22Rv1 (cell line): ENCODE data around the gene OR5H2.
A peak's percentile ranks its signal among the peaks of the same experiment; 100 is the strongest.
"Not testable (repeated sequence)": the region's sequence is repeated elsewhere in the genome, so short reads cannot be mapped to it uniquely, and the experiment has no call there.

ENCODE experiments used
- H3K27ac ChIP-seq: fragments of 450-650 bp; 2 replicates; pipeline ENCODE4 v1.5.1; 2017
- ZFX ChIP-seq: fragments of 450-650 bp; IDR thresholded peaks from 2 replicates; pipeline ENCODE4 v1.6.1; 2017; ENCODE audit warnings: antibody characterized with exemption, borderline replicate concordance
- TF ChIP-seq, protein P1 (sequence below): fragments of 450-650 bp; IDR thresholded peaks from 2 replicates; pipeline ENCODE4 v1.5.1; 2017; ENCODE audit warnings: mild to moderate bottlenecking

The OR5H2 gene

DNA sequence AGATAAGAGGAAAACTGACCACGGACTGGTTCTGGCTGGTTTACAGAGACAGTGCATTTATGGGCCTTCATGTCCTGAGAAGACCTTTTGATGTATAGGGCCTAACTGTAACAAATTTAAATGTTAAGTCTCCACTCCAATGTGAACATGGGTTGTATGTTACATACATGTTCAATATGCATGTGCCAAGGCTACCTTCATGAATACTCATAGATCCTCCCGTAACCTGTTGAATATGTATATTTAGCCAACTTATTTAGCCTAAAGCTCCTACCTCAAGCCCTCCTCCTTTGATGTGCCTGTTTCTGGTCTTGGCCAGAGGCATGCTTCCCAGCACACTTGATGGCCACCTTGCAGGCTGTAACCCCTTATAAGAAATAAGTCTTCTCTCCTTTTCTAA is at the start of gene OR5H2:
Gene OR5H2, plus strand, starts transcription at position 301 of the 400 bp plus-strand sequence. CDS start 398 bp downstream, outside the sequence.
- H3K27ac ChIP-seq: no peak within 1 kb of the TSS
- TF ChIP-seq, protein P1, sequence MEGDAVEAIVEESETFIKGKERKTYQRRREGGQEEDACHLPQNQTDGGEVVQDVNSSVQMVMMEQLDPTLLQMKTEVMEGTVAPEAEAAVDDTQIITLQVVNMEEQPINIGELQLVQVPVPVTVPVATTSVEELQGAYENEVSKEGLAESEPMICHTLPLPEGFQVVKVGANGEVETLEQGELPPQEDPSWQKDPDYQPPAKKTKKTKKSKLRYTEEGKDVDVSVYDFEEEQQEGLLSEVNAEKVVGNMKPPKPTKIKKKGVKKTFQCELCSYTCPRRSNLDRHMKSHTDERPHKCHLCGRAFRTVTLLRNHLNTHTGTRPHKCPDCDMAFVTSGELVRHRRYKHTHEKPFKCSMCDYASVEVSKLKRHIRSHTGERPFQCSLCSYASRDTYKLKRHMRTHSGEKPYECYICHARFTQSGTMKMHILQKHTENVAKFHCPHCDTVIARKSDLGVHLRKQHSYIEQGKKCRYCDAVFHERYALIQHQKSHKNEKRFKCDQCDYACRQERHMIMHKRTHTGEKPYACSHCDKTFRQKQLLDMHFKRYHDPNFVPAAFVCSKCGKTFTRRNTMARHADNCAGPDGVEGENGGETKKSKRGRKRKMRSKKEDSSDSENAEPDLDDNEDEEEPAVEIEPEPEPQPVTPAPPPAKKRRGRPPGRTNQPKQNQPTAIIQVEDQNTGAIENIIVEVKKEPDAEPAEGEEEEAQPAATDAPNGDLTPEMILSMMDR: no peak
- TF ChIP-seq ZFX: no peak

DNA sequence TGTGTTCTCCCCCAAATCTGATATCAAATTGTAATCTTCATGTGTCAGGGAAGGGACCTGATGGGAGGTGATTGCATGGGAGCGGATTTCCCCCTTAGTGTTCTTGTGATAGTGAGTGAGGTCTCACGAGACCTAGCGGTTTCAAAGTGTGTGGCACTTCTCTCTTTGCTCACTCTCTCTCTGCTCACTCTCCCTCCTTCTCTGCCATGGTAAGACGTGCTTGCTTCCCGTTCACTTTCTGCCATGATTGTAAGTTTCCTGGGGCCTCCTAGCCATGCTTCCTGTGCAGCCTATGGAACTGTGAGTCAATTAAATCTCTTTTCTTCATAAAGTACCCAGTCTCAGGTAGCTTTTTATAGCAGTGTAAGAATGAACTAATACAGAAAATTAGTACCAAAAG is 48.8 kb upstream of the OR5H2 start:
- H3K27ac ChIP-seq: no peak overlapping the region
- TF ChIP-seq, protein P1: no peak
- TF ChIP-seq ZFX: no peak

DNA sequence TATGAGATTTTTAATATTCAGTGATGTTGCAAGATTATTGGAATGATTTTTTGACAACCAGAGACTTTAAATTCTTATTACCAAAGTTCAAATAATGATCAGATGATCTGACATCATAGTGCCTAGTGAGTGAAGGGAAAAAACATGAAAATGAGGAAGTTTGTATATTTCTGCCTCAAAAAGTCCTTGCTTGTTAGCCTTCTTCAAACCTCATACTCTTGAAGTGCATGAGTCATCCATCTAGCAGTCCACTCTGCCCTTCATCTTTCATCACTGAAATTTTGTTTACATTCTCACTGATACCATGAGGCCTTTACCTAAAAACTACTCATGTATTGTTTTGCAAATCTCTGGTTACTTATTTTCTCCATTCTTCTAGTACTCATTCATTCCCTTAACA is 42.2 kb upstream of the OR5H2 start:
- no peak overlapping the region for H3K27ac ChIP-seq
- TF ChIP-seq, protein P1: no peak
- no peak for TF ChIP-seq ZFX

DNA sequence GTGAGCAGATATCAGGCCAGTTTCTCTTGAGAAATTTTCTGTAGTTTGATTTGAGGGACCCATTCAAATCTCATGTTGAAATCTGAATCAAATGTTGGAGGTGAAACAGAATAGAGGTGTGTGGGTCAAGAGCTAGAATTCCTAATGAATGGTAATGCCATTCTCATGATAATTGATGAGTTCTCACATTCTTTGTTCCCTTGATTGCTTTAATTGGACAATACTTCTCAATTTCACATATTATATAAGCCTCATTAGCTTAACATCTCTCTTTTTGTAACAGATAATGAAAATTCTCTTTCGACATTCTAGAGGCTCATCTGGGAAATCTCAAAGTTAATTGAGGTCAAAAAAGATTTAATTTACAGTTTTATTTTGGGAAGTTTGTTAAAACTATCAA is 40.1 kb upstream of the OR5H2 start:
- no peak overlapping the region for H3K27ac ChIP-seq
- TF ChIP-seq ZFX: no peak
- TF ChIP-seq, protein P1: no peak

DNA sequence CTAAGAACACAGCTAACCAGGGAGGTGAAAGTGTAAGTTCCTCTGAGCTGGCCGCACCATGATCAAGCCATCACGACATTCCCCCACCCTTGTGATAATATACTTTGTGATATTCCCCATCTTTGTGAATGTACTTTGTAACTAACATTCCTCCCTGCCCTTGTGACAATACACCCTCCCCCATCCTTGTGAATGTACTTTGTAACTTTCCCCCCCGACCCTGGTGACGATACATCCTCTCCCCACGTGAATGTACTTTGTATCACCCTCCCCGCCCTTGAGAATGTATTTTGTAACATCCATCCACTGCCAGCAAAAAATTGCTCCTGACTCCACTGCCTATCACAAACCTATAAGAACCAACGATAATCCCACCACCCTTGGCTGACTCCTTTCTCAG is 38.5 kb upstream of the OR5H2 start:
- TF ChIP-seq ZFX: no peak
- TF ChIP-seq, protein P1: no peak
- H3K27ac ChIP-seq: no peak overlapping the region

DNA sequence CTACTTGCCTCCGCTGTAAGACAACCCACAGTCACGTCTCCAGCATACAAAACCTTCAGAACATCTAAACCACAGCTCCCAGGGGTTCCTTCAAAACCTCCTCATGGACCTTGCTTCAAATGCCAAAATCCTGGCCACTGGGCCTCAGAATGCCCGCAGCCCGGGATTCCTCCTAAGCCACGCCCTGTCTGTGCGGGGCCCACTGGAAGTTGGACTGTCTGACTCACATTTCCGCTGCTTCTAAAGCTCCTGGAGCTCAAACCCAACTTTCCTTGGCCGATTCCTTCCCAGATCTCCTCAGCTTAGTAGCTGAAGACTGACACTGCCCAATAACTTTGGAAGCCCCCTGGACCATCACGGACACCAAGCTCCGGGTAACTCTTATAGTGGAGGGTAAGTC is 36.2 kb upstream of the OR5H2 start:
- no peak overlapping the region for H3K27ac ChIP-seq
- TF ChIP-seq, protein P1: no peak
- TF ChIP-seq ZFX: no peak

DNA sequence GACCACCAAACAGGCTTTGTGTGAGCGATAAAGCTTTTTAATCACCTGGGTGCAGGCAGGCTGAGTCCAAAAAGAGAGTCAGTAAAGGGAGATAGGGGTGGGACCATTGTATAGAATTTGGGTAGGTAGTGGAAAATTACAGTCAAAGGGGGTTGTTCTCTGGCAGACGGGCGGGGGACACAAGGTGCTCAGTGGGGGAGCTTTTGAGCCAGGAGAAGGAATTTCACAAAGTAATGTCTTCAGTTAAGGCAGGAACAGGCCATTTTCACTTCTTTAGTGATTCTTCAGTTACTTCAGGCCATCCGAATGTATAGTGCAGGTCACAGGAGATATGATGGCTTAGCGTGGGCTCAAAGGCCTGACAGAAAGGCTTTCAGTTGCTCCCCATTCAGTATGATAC is 26.3 kb upstream of the OR5H2 start:
- H3K27ac ChIP-seq: not testable (repeated sequence)

DNA sequence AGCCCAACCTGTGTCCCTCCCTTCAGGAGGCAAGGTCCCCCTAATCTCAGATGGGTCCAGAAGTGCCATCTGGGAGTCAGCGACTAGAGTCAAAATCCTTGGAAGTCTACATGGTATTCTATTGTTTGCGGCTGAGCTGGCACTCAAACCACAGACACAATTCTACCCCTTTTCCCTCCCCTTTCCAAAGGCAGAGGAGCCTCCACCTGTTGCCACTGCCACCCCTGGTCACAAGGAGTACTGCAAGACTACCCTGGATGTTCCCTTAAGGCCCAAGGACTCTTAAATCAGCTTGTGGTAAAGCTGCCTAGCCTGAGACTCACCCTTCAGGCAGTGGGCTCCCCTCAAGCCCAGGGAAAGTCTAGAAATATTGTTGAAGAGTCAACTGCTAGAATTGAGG is 22.6 kb upstream of the OR5H2 start:
- TF ChIP-seq, protein P1: peak; percentile 70
- no peak for TF ChIP-seq ZFX
- H3K27ac ChIP-seq: no peak overlapping the region
